HG02798 (cell line): Measurements from ENCODE around the gene CDKN1C.

ENCODE experiments used
- ATAC-seq: cut with Tn5 transposase; IDR thresholded peaks from one replicate; pipeline ENCODE4 v1.9.1; 2021; ENCODE audit warnings: mild to moderate bottlenecking; ENCODE audit not compliant: unreplicated experiment, poor library complexity

The CDKN1C gene

DNA sequence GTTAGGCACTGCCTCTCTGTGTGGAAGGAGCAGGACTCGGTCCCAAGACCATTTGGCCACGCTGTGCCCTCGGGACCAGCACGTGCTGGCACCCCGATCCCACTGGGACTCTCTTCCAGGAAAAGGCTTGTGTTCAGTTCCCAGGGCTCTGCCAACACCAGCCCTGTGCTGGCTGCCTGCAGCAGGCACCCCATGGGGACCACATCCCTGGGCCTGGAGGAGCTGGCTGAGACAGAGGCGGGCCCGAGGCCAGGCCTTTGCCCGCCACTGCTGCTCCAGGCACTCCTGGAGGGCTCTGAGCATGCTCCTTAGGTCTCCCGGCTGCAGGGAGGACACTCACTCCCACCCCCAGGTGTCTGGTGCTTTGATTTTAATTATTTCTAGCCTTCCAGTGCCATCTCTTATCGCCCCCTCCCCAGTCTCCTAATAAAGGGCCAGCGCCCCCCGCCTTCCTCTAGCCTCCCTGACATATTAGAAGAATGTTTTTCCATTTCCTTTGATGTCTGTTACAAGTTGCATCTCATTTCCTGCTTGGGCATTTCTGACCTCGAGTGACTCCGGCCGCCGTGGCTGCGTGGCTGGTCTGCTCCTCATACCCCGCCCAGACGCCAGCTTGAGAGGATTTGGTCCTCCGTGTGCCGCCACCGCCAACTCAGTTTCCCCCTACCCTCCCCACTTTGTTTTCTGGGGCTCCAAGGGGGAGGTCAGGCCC is 14.4 kb downstream of the CDKN1C start:
- ATAC-seq = no peak

DNA sequence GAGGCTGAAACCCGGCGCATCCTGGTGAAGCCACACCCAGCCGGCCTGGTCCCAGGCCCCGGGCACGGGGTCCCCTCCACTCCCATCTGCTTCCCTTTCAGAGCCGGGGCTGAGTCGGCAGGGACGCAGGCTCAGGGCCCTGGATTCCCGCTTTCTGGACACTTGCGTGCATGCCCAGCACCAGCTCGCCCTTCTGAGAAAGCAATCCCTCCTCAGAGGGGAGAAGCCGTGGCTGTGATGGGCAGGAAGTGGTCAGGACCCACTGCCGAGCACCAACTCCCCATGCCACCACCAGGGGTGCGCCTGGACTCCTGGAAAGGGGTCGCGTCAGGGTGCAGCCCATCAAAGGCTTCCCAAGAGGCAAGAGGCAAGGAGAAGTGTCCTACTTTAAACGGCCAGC is 15.1 kb downstream of the CDKN1C start:
- ATAC-seq = no peak

DNA sequence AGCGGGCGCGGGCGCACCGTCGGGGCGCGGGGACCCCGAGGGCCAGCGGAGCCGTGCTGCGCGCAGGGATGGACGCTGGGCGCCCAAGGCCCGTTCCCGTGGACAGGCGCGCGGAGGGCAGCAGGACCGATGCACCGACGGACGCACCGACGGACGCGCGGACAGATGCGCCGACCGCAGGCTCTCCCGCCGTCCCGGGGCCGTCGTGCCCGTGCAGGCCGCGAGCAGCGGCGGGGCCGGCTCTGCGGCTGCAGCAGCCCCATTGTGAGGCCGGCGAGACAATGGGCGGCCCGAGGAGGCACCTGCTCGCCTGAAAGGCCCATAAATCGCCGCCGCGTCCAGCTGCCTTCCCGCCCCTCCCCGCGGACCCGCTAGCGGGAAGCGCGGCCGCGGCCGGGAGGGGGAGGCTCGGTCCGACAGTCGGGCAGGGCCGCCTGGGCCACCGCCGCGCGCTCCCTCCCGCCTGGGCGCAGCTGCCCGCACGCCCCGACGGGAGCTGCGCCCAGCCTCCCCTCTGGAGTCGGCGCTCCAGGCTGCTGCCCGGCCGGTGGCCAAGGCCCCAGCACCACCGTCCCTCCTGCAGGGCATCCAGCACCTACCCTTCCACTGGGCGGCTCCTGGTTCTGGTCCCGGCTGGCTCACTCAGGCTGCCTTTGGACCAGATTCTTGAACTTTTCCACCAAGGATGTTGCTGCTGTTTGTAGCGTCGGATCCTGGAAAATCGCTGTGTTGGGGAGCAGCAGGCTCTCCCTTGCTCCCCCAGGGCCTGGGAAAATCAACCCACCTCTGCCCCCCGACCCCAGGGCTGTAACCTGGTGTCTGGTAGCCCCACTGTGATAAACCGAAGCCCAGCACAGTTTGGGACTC is 15.8 kb downstream of the CDKN1C start:
- ATAC-seq = no peak

DNA sequence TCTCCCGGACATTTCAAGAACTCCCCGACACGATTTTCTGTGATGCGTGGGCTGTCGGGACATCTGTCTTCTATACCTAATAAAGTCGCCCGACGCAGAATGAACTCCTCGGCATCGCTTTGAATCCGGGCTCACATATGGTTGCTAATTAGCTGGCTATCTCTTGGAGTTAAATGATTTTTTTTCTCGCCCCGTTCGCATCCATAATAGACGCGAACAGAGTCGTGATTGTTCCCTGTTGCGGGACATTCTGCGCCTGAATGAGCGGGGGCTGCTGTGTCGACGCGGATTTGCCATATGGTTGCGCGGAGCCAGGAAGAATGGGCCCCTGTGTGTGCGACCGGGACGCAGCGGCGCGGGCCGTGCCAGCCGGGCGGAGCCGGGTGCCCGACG is 16.4 kb downstream of the CDKN1C start:
- no peak for ATAC-seq

DNA sequence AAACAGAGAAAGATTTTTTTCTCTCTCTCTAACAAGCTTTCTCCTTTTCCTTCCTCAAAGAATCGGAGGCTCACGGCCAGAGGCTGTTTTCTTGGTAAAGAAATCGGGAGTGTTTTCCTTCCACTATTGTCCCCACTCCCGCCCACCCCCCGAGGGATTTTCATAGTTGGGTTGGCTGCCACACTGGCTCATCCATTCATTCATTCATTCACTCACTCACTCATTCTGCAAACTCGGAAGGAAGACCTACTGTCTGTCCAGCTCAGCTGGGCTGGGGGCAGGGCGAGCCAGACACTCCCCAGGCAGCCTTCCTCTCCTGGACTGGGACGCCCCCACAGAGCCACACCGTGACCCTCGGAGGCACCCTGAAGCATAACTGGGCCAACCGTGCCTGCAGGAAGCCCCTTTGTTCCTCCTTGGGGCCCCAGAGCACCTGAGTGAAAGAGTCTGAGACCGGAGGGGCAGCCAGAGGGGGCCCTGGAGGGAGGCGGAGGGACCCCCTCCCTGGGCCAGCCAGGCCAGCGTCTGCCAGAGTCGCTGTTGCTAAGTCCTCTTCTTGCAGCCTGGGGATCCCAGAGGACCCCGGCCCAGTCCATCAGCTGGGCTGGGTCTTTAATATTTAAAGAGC is 17.0 kb downstream of the CDKN1C start:
- no peak for ATAC-seq

DNA sequence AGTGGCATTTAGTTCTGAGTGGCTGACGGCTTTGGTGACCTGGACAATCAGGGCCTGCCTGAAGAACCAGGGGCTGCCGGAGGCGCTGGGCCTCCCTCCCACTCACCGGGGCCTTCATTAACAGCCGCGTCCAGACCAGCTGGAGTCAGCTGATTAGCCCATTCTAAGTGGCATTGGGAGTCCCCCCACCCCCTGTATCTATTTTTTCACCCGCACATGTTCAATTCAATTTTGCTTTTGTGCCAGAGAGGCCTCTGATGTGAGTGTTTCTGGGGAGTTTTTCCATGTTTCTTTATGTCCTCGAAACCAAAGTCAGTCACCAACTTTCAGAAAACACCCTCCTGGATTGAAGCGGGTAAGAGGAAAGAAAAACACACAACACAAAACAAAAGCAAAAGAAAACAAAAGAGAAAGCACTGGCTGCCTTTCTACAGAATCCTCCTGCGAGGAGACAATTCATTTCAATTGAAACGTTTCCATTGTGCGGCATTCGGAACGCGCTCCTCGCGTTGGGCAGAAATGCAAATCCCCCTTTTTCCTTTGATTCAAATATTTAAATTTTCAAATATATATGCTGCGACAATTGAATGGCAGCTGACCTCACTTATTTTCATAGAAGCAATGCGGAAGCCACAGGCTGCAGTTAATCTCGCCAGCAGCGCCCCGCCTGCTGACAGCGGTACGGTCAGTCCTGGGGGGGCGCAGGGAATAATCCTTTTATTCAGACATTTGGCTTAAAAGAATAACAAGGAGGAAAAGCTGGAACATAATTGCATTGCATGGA is 17.7 kb downstream of the CDKN1C start:
- ATAC-seq = no peak

DNA sequence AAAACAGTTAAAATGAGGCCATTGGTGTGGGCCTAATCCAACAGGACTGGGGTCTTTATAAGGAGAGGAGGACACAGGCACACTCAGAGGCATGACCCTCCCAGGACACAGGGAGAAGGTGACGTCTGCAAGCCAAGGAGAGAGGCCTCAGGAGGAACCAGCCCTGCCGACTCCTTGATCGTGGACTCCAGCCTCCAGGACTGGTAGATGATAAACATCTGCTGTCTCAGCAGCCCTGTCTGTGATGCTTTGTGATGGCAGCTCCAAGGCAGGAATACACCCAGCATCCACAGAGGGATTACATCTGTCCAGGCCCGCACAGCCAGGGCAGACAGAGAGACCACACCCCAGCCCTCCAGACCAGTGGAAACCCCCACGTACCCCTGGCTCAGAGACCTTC is 18.4 kb downstream of the CDKN1C start:
- ATAC-seq = no peak

DNA sequence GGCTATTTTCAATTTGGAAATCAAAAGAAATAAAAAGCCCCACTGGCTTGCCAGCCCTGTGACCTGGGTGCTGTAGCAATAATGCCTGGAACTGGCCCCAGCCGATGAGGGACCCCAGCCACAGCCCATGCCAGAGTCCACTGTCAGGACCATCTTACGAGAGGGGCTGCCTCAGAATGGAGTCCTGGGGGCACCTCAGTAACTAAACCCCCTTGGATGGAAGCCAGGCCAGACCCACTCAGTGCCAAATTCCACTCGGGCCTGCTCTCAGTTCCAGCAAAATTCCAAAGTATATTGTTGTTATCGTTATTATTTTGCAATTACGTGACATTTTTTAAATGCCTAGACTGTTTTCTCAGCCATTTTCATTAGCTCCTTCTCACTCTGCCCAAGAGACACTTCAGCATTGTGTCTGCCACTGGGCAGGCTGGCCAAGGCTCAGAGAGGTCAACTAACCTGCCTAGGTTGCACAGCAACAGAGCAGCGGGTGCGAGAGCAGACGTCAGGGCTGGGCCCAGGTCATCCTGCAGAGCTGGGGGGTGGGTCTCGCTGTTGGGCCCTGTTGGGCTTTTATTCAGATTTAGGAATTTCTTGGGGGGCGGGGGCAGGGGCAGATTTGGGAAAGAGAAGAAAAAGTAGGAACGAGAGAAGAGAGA is 19.5 kb downstream of the CDKN1C start:
- no peak for ATAC-seq

DNA sequence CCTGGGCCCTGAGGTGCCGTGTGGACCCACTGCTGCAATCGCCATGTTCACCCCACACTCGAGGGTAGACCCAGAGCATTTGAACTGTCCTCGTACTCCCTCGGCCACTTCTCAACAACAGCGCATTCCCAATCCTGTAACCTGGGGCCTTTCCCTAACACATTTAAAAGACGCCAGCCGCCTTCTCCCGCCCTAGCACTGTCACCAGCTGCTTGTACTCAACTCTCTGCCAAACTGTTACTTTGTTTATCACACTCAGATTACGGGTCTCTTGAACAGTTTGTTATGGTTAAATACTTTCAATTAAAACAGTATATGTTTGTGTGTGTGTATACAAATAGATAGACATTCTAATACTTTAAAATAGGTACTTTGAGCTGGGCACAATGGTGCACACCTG is 20.7 kb downstream of the CDKN1C start:
- ATAC-seq = no peak

DNA sequence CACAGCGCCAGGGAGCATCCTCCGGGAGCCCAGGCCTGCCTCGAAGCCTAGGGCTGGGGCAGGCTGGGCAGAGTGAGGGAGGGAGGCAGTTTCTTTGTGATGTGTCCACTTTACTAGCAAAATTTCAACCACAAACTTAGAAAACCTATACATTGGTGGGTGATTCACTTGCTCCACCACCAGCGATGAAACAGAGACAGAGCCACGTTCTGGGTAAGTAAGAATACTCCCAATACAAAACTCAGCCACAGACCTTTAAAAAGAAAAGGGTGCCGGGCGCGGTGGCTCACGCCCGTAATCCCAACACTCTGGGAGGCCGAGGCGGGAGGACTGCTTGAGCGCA is 22.3 kb downstream of the CDKN1C start:
- ATAC-seq = no peak

DNA sequence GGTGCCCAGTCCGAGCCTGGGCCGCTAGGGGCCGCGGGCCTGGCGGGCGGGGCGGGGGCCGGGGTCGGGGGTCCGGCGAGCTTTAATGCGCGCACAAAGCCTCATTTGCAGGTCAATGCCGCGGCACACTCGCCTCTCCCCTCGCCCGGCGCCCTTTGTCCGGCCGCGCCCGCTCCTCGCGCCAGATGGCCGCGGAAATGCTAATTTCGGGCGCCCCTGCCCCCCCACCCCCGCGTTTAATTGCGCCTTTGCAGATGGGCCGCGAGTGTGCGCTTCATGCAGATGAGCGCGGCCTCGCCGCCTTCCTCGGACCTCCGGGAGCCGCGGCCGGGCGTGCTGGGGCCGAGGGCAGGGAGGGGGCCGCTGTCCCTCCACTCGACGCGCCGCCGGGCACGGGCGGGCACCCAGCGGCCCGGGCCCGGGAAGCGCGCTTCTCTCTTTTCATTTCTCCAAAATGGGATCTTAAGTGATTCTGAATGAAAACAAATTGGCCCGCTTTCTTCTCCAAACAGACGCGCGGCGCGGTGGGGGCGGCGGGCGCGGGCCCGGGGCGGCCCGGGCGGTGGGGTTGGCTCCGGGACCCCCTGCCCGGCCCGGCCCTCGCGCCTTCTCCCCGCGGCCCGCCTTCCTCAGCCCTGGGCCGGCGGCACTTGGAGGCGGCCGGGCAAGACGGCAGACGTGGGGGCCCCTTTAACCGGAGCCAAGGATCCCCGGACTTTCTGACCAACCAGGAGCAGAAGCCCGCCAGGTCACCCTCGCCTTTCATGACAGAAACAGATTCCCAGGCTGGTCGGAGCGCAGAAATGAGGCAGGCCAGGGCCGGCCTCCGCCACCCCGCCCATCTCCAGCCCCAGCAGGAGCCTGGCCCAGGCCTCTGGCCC is 22.9 kb downstream of the CDKN1C start:
- no peak for ATAC-seq

DNA sequence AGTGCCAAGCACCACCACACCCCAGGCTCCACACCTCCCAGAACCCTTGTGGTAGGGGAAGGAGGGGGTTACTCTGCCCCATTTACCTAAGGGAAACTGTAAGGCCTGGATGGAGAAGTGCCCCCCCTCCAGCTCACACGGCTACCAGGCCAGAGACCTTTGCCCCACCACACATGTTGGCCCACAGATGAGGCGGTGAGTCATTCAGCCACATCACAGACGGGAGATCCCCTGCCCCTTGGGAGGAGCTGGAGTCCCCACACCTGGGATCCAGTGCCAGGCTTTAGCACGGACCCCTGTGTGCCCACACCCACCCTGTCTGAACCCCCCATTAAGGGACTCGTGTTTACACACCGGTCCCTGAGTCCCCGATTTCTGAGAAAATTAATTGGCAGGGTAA is 24.9 kb downstream of the CDKN1C start:
- ATAC-seq = peak; percentile 55

DNA sequence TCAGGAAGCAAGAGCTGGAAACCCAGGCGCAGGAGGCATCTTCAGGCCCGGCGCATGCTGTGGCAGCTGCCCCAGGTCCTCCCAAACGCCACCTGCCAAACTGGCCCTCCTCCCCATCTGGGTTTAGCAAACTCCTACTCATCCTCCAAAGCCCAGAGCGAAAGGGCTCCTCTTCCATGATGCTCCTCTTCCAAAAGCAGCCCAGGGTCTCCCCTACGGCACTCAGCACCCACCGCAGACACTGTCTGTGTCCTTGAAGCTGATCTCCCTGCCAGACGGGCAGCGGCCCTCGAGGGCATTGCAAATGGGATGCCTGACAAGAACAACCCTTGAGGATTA is 25.9 kb downstream of the CDKN1C start:
- no peak for ATAC-seq

DNA sequence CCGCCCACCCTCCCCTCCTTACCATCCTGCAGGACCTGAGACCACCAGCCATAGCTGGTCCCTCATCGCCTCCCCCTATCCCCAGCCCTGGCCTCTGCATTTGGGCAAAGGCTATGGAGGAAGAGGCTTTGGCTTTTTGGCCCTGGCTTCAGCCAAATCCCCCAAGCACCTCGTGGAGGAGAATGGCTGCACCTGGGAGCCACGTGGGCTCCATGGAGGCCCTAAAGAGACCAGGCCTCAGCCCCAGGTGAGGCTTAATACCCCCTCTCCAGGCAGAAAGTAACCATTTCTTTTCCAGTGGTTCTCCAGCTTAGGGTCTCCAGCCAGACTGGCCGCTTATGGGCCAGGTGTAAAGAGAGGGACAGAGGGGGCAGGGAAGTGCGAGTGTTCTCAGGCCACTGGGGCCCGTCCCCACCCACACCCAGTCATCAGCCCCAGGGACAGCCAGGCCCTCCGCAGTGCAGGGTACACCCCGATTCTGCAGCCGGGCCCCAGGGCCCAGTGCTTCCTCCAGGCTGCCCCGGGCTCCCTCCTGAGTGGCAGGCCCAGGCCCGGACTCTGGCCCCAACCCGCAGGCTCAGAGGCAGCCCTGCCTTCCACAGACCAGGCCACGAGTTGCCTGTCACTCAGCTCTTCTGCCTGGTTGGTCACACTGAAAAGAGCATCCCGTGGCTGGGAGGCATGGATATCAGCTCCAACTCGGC is 26.4 kb downstream of the CDKN1C start:
- no peak for ATAC-seq

DNA sequence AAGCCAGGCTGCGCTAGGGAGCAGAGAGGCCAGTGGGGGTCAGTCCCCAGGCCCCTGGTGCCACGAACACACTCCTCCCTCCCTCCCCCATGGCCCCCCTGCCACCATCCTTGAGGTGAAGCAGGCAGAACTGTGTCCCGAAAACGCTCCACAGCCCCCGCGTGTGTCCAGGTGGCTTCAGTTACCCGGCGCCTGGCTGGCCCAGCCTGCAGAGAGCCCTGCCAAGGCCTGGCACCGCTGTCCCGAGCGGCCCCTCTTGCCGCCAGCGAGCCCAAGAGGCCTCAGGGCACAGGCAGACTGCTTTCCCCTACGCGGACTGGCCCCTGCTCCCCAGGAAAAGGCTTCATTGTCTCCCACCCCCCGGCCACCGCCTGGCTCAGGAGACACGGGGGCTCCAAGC is 27.7 kb downstream of the CDKN1C start:
- ATAC-seq = no peak

DNA sequence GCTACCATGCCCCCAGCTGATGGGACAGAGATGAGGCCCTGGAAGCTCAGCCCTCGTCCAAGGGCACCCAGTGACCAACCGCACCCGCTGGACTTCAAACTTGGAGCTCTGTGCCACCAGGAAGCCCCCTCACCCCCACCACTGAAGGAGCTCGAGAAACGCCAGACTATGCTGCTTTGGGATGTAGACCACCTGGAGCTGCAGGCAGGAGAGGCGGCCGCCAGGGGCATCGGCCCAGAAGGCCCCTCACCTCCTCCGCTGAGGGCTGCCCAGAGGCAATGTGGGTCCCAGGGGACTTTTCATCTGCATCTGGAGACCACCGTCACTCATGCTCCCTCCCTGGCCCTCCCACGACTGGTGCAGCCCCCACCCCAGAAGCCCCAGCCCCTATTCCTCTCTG is 28.3 kb downstream of the CDKN1C start:
- no peak for ATAC-seq

DNA sequence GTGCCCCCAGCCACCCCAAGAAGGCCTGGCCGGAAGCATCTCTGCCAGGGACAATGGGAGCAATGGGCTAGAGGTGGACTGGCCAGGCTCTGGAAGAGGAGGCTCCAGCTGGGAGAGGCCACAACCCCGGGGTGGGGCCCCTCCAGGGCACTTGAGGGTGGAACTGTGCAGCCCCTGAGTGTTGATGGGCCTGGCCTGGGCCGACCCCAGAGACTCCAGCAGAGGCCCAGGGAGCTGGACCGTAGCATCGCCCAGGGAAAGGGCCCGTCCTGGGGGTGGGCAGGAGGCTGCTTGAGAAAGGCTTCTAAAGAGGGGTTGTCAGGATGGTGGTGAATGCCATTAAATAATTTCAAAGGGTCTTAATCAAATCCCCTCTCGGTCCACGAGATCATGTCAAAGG is 30.4 kb downstream of the CDKN1C start:
- no peak for ATAC-seq

DNA sequence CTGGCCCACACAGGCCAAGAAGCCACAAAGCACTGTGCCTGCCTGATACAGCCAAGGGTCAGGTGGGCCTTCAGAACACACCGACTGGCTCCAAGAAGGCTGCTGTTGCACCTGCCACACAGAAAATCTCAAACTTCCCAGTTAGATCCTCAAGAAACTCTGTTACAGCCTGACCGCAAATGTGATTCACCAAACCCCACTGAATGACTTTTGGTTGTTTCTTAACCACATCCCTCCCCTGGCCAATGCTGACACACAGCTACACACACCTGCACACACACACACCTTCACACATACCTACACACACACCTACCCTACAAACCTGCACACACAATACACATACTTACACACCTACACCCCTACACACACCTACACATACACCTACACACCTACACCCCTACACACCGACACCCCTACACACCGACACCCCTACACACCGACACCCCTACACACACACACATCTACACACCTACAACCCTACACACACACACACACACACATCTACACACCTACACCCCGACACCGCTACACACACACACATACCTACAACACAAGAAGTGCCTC is 31.5 kb downstream of the CDKN1C start:
- no peak for ATAC-seq

DNA sequence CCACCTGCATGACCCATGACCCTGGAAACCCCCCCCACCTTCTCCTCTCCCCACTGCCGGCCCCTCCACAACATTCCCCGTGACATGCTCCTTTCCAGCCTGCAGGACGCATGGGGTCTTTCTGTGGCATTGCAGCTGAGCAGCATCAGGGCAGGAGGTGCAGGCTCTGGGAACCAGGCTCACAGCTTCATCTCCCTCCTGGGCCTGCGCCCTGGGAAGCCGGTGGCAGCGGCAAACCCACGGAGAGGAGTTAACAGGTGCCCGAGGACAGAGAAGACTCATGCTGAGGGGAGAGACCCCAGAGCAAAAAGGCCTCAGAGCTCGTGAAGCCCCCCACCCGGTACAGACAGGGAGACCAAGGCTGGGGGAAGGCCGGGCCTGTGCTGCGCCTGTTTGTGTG is 32.2 kb downstream of the CDKN1C start:
- no peak for ATAC-seq
